Activated naive CD8-positive, alpha-beta T cell treated with anti-CD3 and anti-CD28 coated beads for 36 hours (primary cell): ENCODE results near the gene NSD1. TPM values are rescaled to one million over a fixed set of nuclear protein-coding genes. Genes with fewer than 3 reads are reported as not detected.
A peak's percentile ranks its signal among the peaks of the same experiment; 100 is the strongest.

Experiments used
- DNase-seq: peaks from one replicate; pipeline ENCODE4 v3.0.0; 2021
- H3K27ac Mint-ChIP-seq: one replicate; pipeline ENCODE4 v1.8.0; 2022; ENCODE audit warnings: mild to moderate bottlenecking, moderate library complexity, mixed read lengths
- H3K27me3 Mint-ChIP-seq: one replicate; pipeline ENCODE4 v1.8.0; 2022; ENCODE audit warnings: mild to moderate bottlenecking, mixed read lengths
- H3K36me3 Mint-ChIP-seq: one replicate; pipeline ENCODE4 v1.8.0; 2021; ENCODE audit warnings: mild to moderate bottlenecking, mixed read lengths
- H3K4me1 Mint-ChIP-seq: one replicate; pipeline ENCODE4 v1.8.0; 2021; ENCODE audit warnings: mixed read lengths
- H3K4me3 Mint-ChIP-seq: one replicate; pipeline ENCODE4 v1.8.0; 2022; ENCODE audit warnings: mild to moderate bottlenecking, moderate library complexity, mixed read lengths
- H3K9me3 Mint-ChIP-seq: one replicate; pipeline ENCODE4 v1.8.0; 2022; ENCODE audit warnings: mixed read lengths
- total RNA-seq, 2 experiments: library from RNA; stranded (reverse); gene quantifications; one replicate each; pipeline ENCODE4 v1.2.3, GENCODE V29; 2021

Gene NSD1
- total RNA-seq, 2 experiments from 2014 or later, result 64.0 to 66.4 TPM

GRCh38 chr5:177343777-177344176 is 210.2 kb downstream of the NSD1 start:
- H3K4me1 Mint-ChIP-seq, result peaks cover 19% of the 10 kb centered on the region
- no peaks in the 10 kb centered on the region for H3K27me3 Mint-ChIP-seq
- no peak overlapping the region for H3K27ac Mint-ChIP-seq
- peaks cover 25% of the 10 kb centered on the region for H3K36me3 Mint-ChIP-seq
- DNase-seq, result no peak
- no peak overlapping the region for H3K4me3 Mint-ChIP-seq
- no peaks in the 10 kb centered on the region for H3K9me3 Mint-ChIP-seq

GRCh38 chr5:177344891-177345290 is 211.3 kb downstream of the NSD1 start:
- Mint-ChIP-seq H3K9me3 (no peaks in the 10 kb centered on the region), H3K27me3 (no peaks in the 10 kb centered on the region), H3K36me3 (peaks cover 22% of the 10 kb centered on the region), H3K4me3 (no peak overlapping the region), H3K4me1 (peaks cover 26% of the 10 kb centered on the region), H3K27ac (no peak overlapping the region)
- no peak for DNase-seq

- Mint-ChIP-seq H3K36me3 (peaks cover 11% of the 10 kb centered on the region), H3K4me3 (no peak overlapping the region), H3K4me1 (peaks cover 32% of the 10 kb centered on the region), H3K9me3 (no peaks in the 10 kb centered on the region), H3K27me3 (no peaks in the 10 kb centered on the region), H3K27ac (peak overlapping the region; percentile 61)
- DNase-seq, result no peak
Observed at GRCh38 chr5:177346820-177347219, 213.2 kb downstream of the NSD1 start.

- Mint-ChIP-seq H3K9me3 (no peaks in the 10 kb centered on the region), H3K36me3 (peaks cover 10% of the 10 kb centered on the region), H3K27me3 (no peaks in the 10 kb centered on the region), H3K4me1 (peaks cover 36% of the 10 kb centered on the region), H3K27ac (no peak overlapping the region), H3K4me3 (no peak overlapping the region)
- no peak for DNase-seq
Observed at GRCh38 chr5:177347699-177348098, 214.1 kb downstream of the NSD1 start.

- Mint-ChIP-seq H3K27me3 (no peaks in the 10 kb centered on the region), H3K36me3 (peaks cover 5% of the 10 kb centered on the region), H3K4me3 (peak overlapping the region; percentile 97), H3K9me3 (no peaks in the 10 kb centered on the region), H3K27ac (peak overlapping the region; percentile 11), H3K4me1 (peaks cover 31% of the 10 kb centered on the region)
- DNase-seq, result no peak
Observed at GRCh38 chr5:177349362-177349647, 215.7 kb downstream of the NSD1 start.

GRCh38 chr5:177349762-177350161 is 216.2 kb downstream of the NSD1 start:
- Mint-ChIP-seq H3K9me3 (peaks cover 3% of the 10 kb centered on the region), H3K4me3 (peak overlapping the region; percentile 97), H3K27me3 (no peaks in the 10 kb centered on the region), H3K4me1 (peaks cover 33% of the 10 kb centered on the region), H3K27ac (peak overlapping the region; percentile 73), H3K36me3 (peaks cover 5% of the 10 kb centered on the region)
- DNase-seq, result no peak

Other genes with a start within 250 kb of the NSD1 start
- not detected for gene HK3, start 234.4 kb upstream of the NSD1 start, total RNA-seq
- 10 to 100 TPM; 43.6 to 50.0 TPM for gene UIMC1, start 127.0 kb upstream of the NSD1 start, total RNA-seq
- gene ZNF346, start 111.1 kb upstream of the NSD1 start, total RNA-seq, result 10 to 100 TPM; 16.7 to 18.2 TPM
- gene FGFR4, start 46.9 kb upstream of the NSD1 start, total RNA-seq, result 1 to 10 TPM; 1.4 to 1.5 TPM
- 10 to 100 TPM; 26.8 to 29.9 TPM for gene RAB24, start 169.9 kb downstream of the NSD1 start, total RNA-seq
- 100 to 1,000 TPM; 311 to 315 TPM for gene PRELID1, start 170.0 kb downstream of the NSD1 start, total RNA-seq
- gene MXD3, start 178.1 kb downstream of the NSD1 start, total RNA-seq, result 10 to 100 TPM; 14.7 to 17.3 TPM
- 10 to 100 TPM; 91.5 to 92.1 TPM for gene LMAN2, start 217.9 kb downstream of the NSD1 start, total RNA-seq
- gene RGS14, start 224.2 kb downstream of the NSD1 start, total RNA-seq, result 10 to 100 TPM; 38.9 to 41.2 TPM